ENCODE data around the gene RALB.
"Not testable (repeated sequence)": the region's sequence is repeated elsewhere in the genome, so short reads cannot be mapped to it uniquely, and the experiment has no call there.

RALB gene

DNA sequence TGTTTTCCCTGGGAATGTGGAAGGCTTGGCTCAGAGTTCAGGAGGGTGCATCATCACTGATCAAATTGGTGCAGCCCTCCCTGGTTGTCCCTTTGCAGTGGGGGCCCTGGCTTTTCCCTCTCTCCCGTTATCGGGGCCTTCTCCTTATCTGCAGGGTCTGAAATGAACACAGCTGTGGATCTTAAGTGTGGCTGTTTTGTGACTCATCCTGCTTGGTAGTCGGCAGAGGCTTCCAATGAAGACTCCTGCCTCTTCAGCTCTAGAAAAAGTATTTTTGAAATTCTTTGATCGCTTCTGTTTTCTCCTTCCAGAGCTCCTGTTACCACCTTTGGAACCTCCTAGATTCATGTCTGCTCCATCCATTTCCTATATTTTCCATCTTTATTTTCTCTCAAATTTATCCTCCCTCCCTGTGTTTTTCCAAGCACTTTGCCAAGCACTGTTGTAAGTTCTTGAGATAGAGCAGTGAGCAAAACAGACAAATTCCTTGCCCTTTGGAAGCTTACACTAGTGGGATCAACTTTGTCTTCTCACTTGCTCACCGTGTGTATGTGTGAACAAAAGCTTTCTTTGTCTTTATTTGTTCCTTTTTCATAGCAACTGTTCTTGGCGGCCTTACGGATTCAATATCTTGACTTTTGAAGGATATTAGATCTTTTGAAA lies 45.7 kb downstream of the RALB start:
- DNase-seq = no peak

DNA sequence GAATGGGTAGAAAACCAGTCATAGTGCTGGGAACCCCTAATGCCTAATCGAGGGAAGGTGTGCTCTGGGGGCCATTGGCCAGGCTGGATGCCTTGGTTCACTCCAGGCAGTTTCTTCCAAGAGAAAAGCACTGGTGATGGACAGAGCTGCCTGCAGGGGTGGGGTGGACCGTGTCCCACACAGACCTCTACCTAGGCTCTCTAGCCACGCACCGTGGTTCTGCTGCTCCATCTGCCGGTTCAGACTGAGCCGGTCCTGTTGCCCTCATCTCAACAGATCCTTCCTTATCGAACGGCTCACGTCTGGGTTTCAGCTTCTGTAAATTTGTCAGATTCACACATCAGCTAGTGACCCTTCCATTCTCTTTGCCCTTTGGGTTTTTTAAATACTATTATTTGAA lies 46.4 kb downstream of the RALB start:
- no peak for DNase-seq

DNA sequence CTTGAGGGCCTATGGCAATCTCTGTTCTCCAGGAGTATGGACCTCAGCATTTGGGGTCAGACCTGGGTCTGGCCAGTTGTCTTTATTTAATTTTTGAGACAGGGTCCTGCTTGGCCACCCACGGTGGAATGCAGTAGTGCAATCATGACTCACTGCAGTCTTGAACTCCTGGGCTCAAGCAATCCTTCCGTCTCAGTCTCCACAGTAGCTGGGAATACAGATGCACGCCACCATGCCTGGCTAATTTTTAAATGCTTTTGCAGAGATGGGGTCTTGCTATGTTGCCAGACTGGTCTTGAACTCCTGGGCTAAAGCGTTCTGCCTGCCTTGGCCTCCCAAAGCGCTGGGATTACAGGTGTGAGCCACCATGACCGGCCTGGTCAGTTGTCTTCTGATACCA lies 46.9 kb downstream of the RALB start:
- DNase-seq = no peak

DNA sequence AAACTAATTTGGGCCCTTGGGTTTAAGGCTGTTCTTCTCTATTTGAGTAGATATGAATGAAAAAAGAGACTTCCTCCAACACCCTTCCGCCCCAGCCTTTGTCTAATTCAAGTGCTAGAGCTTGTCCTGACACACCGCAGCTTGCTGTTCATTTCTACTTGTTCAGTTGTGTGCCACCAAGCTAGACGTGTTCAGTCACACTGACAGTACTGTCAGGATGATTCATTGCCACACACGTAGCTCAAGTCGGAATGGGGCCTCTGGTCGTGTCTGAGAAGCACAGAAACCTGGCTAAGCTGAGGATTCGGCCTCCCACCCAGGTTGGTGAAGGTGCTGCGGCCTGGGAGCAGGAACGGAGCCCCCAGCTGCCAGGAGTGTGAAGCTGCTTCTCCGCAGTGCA lies 47.7 kb downstream of the RALB start:
- no peak for DNase-seq

DNA sequence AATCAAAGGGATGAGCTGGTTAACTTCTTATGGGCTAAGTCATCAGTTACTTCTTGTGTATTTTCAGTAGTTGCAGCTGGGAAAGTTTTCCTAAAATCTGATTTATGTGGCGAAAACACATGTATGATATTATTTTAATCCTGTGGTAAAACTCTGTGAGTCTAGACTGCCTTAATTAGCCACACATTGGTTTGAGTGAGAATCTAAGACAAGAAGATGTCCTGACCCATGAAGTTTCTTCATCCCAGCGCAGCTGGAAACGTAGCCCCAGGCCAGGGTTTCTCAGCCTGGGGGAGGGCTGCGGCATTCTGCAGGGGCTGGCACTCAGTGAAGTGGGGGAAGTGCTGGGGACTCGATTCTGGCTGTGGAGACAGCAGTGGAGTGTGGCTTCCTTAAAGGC lies 48.6 kb downstream of the RALB start:
- DNase-seq = no peak

DNA sequence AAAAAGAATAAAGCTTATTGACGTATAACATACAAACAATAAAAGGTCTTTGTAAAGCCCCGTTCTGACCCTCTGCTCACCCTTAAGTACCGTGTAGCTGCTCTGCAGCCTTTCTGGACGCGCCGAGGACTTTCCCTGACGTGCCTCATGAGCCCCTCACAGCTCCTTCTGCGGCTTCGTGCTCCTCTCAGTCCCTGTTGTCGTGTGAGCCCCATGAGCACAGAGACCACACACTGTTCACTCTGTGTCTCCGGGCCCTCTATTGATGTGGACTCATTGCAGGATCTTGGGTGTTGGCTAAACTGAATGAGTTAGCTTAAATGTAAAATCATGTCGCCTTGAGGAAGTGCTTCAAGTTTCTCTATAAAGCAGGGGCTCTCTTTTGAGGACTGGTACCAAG lies 49.6 kb downstream of the RALB start:
- no peak for DNase-seq

DNA sequence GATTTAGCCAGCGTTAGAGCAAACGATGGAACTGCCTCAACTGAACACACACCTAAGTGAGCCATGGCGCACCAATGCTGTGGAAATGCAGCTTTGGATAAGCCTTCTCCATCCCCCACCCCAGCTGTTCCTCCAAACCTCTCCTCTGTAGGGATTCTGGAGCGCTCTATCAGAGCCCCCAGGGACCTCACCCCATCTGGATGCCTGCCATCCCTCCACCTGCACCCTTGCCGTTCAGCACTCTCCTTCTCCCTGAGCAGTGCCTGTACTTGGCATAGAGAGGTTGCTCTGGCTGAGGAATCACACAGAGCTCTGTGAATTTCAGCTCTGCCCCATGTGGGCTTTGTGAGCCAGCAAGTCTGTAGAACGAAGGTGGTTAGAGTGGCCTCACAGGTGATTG lies 50.5 kb downstream of the RALB start:
- DNase-seq = no peak

DNA sequence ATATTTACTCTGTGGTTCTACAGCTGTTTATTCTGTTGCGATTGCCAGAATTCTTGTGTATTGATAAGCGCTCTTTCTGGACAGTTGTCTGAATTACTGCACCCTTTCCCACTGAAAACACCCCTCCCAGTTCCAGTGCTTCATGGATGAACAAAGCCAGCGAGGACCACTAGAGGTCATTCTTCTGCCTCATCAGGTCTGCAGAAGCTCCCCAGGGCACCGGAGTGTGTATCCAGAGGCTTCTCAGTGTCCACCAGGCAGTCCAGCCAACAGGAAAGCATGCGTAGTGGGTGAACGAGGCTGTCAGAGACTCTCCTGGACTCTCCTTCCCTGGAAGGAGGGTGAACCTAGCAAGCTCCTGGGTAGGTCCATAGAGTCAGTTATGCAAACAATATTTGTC lies 52.6 kb downstream of the RALB start:
- DNase-seq = no peak

DNA sequence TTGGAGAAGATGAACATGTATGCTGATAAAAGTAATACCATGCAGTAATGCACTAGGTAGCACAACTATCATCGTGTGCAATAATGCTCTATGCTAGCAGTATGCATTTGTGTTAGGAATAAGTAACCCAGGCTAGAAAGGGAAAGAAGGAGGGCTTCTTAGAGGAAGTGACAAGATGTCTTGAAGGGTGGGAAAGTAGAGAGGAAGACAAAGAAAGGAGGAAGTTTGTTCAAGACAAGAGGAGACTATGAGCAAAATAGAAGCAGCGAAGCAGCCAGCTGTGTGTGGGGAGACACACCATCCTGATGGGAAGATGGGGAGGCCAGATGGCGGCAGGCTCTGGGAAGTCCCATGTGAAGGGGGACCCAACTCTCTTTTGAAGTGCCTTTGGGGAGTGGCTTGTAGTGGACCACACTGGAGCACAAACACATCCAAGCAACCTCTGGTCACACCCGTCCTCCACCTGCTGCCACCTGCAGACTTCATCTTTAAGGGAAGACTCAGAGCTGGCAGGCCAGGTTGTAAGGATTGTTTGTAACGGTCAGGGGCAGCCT lies 53.4 kb downstream of the RALB start:
- DNase-seq = no peak

DNA sequence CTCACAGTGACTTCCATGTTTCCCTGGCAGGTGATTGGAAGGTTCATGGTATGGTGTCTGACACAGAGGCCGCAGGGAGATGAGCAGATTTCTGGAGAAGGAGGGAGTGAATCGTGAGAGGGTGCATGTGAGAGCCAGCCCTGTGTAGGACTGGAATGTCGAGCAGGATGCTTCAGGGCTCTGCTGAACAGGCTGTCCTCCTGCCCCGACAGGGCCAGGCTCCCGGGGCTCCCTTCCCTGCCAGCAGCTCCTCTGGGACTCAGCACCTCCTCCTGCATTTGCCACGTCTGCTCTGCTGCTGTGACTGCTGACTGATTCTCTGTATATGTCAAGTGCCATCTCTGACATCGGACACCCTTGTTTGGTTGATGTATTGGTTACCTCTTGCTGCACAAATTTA lies 54.8 kb downstream of the RALB start:
- no peak for DNase-seq

DNA sequence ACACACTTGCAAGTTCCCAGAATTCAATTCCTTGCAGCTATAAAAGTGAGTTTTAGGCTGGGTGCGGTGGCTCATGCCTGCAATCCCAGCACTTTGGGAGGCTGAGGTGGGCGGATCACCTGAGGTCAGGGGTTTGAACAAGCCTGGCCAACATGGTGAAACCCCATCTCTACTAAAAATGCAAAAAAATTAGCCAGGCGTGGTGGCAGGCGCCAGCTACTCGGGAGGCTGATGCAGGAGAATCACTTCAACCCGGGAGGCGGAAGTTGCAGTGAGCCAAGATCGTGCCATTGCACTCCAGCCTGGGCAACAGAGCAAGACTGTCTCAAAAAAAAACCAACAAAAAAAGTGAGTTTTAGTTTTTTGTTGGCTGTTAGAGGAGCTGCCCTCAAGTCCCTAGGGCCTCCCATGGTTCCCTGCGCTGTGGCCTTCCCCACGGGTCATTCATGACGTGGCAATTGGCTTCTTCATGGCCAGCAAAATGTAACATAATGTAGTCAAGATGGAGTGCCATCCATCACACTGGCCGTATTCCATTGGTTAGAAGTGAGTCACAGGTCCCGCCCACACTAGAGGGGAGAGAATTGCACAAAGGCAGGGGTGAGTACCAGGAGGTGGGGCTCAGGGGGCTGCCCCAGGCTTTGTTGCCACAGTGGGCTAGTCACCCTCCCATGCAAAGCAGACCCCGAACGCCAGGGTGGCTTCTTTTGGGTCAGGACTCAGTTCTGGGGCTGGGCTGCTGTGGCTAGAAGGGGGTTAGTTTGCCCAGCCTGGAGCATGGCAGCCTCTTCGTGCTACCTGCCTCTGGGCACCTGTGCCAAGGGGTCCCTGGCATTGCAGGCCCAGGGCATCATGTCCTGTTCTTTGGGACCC lies 55.6 kb downstream of the RALB start:
- no peak for DNase-seq

DNA sequence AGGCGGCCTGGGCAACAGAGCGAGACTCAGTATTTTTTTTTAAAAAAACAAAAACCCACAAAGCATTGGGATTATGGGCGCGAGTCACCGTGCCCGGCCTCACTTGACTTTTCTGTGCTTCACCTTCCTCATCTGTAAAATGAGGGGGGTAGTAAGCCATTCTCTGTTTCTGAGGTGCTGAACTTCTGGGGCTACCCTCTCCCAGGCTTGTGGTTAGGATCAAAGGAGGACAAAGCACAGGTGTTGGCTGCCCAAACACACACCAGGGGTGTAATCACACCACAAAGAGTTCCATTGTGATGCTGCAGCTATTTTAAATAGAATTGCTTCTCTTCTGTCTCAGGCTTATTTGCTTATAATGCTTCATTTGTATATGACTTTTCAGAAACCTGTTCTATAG lies 57.5 kb downstream of the RALB start:
- no peak for DNase-seq

DNA sequence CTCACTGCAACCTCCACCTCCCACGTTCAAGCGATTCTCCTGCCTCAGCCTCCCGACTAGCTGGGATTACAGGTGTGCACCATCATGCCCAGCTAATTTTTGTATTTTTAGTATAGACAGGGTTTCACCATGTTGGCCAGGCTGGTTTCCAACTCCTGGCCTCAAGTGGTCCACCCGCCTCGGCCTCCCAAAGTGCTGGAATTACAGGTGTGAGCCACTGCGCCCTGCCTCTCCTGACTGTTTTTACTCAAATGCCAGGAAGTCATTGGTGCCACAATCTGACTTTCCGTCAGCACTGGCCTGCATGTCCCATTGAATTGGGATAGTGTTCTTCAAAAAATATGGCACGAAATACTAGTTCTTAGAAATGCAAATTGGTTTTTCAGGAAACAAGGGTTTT lies 58.2 kb downstream of the RALB start:
- not testable (repeated sequence) for DNase-seq

DNA sequence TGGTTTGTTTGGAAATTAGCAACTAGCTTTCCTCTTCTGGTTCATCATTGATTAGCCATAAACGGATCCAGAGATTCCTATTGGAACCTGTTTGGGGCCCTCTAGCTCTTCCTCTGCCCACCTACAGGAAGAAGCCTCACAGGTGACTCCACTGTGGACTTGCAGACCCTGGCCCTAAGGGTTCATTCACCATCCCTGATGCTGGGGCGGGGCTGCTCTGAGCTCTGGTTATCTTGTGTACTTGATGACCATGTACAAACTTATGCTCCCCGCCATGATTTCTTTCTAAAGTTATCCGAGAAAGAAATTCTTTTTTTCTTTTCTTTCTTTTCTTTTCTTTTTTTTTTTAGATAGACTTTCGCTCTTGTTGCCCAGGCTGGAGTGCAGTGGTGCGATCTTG lies 59.4 kb downstream of the RALB start:
- no peak for DNase-seq

DNA sequence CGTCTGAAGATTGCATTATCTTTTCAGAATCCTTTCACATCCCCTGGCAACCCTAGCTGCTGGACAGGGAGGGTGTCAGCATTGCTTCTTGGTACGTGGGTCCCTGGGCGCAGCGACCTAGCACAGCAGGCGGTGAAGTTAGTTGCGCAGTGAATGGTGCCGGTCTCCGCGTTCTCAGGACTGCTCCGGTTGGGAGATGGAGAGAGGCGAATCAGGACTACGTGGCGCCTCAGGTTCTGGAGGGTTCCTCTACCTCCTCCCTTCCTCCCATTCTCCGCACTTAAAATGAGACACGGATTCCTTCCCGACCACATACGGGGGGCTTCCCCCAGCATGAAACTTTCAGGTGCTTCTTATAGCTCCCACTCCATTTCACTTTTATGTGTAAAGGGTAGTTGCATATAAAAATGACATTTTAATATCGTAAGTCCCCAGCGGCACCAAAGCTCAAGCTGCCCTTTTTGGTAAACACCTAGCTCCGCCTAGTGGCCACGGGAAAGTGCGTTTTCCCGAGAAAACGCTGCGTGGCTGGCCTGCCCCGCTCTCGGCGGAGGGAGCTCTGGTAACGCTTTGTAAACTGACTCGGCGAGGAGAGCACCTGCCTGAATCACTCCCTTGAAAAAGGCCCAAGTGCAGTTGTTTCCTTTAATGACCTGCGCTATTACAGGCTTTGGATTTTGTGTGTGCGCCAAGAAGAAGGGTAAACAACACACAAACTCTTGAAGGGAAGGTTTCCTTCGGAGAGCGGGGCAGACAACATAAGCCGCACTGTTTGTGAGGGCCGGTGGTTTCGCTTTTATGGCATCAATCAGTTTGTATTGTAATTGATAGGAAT lies 60.4 kb downstream of the RALB start:
- peak; percentile 58 for DNase-seq

DNA sequence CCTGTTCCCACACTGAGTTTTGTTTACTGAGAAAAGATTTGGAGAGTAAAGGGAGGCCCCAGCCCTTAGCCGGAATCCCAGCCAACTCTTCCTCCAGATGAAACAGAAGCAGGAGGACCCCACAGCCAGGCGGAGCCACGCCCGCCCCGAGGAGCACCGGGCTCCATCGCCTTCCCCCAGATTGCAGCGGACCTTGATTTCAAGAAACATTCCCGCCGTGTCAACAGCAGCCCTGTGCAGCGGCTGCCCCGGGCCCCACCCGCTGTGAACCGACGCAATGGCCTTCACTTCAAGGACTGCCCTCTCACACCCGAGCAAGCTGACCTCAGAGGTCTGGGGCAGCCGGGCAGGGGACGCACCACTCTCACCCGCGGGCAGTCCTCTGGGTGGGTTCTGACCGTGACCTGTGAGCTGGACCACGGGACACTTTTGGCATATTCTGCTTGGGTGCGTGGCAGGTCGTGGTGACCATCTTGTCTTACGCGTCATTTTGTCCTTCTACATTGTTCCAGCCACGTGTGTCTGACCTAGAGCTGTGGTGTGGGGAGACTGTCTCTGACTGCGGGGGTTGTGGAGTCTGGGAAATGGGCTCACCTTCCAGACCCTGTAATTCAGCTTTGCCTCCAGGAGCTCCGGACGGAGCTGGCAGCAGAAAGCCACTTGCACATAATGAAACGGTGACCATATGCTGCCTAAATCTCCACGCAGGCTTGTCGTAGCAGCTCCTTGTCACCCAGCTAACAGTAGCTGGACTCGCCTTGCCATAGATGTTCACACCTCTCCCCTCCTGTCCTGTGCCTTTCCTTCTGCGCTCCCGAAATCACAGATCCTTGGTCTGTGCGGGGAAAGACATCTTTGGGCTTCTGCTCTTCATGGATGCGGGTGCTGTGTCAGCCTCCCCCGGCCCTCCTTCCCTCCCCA lies 61.3 kb downstream of the RALB start:
- DNase-seq = no peak

DNA sequence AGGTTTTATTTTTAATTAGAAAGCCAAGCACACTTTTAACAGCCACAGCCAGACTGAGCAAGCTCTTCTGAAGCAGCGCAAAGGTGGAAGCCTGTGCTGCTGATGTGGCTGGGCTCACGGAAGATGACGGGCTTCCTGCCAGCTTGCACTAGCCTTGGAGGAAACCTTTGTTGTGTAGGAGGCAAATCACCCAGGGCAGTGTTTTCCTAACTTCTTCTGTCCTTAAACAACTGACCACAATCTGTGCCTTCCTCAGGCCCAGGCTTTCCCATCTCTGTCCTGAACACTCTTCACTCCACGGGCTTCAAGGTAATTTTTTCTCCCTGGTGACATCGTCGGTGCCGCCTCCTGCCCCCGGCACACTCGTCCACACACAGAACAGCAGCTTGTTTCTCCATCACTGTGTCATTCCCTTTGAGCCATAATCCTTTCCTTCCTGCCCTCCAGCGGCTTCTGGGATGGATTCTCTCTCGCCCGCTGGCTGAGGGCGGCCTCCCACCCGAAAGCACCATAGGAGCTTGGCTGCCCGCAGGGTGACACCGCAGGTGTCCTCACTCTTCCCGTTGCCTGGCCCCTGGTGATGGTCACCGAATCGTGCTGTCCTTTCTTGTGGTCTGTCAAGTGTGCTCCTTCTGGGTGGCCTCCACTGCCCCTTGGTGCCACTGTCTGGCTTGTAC lies 62.2 kb downstream of the RALB start:
- DNase-seq = no peak

DNA sequence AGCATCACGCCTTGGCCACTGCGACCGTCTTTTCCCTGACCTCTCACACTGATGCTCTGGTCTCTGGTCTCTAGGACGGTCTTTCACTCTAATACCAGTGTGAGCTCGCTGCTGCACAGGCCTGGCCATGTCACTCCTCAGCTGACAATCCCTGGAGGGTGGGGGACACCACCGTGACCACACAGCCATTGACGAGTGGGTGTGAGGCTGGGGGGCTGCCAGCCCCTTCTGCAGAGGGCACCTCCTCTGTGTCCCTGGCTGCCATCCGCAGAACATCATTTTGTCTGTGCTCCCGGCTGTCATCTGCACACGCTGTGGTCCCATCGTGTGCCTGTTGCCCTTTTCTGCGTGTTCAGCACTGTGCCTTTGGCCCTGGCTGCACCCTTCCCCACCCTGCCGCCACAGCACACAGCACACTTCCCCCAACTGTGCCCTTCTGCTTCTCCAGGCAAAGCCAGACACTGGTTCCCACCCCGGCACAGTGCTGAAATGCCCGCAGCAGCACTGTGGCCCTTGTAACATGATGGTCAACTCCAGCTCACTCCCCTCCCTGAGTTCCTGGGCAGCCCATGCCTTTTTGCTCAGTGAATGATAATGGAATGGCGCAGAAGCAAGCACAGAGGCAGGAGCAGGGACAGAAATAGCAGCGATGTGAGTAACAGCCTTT lies 62.8 kb downstream of the RALB start:
- no peak for DNase-seq

DNA sequence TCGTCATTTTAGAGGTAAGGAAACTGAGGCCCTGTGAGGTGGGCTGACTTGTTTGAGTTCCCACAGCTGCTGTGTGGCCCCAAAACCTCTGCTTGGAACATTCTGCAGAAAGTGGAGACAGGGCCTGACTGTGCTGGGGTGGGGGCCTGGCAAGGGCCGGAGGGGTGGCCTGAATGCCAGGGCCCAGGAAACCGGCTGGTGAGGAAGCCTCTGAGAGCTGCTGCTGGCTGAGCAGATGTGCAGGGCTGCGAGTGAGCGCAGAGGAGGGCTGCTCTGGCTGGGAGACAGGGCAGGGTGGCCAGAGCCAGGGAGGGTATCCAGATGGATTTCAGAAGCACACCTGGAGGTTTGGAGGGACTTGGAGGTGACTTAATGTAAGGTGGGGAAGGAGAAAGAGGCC lies 63.4 kb downstream of the RALB start:
- DNase-seq = no peak

DNA sequence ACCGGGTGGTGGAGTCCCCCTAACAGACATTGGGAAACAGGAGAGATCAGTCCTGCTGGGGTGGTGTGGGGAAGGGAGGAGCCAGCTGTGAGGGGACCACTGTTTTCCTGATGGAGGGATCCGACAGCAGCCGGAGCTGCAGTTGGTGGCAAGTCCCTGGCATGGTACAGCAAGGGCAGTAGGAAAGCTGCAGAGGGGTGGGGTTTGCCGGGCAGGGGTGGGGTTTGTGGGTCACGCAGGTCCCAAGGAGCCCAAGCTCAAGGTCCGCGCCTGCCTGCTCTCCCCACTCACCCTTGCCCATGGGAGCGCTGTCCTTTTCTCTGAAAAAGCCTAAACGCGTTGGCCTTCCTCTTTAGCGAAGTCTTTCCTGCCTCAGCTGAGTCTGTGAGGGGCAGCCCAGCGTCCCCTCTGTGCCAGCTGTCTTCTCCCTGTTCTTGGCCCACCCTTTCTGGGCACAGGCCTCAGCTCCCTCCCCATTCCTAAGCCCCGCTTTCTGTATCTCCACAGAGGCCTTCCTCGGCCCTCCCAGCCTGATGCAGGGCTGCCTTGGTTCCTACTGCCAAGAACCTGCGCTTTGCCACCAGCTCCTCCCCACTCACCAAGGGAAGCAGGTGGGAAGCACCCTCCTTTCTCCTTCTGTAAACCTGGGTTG lies 64.0 kb downstream of the RALB start:
- DNase-seq = no peak

DNA sequence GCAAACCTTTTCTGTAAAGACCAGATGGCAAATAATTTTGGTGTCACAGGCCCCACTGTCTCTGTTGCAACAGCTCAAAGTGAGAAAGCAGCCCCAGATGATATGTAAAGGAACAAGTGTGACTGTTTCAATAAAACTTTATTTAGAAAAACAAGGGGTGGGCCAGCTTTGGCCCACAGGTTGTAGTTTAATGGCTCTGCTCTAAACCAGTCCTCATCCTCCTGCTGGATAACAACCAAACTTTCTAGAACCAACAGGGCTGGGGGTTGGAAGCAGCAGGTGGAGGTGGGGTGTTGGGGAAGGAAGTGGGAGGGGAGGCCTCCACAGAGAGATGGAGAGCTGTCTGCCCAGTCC lies 64.5 kb downstream of the RALB start:
- DNase-seq = no peak

Measured in effector CD4-positive, alpha-beta T cell (primary cell).